CD4-positive, alpha-beta T cell treated with Interleukin-15 for 4 hours (primary cell): ENCODE data around the gene ADIPOR1.
"Not testable (repeated sequence)": the region's sequence is repeated elsewhere in the genome, so short reads cannot be mapped to it uniquely, and the experiment has no call there.

ENCODE experiments used
- DNase-seq: peaks from one replicate; pipeline ENCODE4 v3.0.0-alpha.2; 2020; ENCODE audit warnings: low spot score

The ADIPOR1 gene

DNA sequence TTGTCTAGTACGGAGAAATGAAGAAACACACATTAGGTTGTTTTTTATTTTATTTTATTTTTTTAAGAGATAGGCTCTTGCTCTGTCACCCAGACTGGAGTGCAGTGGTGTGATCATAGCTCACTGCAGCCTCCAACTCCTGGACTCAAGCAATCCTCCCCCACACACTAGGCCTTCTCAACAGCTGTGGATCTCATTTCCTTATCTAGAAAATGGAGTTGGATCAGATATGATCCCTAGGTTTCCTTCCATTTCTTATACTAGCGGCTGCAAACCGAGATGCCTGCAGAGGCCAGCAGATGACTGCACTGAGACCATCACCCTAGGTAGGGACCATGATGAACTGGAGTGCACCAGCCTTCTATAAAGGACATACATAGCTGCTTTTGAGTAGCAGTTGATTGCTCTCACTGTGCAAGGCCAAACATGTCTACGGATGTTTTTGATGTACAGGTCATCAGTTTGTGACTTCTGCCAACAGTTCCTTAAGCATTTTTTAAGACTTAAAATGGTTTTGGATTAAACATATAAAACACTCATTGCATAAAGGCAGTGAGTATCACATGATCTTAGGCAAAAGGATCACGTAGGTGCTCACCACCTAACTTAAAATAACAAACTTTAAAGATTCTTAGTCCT is 19.7 kb downstream of the ADIPOR1 start:
- no peak for DNase-seq

DNA sequence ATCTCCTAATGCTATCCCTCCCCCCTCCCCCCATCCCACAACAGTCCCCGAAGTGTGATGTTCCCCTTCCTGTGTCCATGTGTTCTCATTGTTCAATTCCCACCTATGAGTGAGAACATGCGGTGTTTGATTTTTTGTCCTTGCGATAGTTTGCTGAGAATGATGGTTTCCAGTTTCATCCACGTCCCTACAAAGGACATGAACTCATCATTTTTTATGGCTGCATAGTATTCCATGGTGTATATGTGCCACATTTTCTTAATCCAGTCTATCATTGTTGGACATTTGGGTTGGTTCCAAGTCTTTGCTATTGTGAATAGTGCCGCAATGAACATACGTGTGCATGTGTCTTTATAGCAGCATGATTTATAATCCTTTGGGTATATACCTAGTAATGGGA is 21.7 kb downstream of the ADIPOR1 start:
- not testable (repeated sequence) for DNase-seq

DNA sequence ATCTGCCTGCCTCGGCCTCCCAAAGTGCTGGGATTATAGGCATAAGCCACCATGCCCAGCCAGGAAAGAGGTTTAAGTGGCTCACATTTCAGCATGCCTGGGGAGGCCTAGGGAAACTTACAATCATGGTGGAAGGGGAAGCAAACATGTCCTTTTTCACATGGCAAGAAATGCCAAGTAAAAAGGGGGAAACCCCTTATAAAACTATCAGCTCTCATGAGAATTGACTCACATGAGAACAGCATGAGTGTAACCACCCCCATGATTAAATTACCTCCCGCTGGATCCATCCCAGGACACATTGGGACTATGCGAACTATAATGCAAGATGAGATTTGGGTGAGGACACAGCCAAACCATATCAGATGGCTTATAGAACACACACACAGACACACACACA is 22.3 kb downstream of the ADIPOR1 start:
- DNase-seq: no peak

DNA sequence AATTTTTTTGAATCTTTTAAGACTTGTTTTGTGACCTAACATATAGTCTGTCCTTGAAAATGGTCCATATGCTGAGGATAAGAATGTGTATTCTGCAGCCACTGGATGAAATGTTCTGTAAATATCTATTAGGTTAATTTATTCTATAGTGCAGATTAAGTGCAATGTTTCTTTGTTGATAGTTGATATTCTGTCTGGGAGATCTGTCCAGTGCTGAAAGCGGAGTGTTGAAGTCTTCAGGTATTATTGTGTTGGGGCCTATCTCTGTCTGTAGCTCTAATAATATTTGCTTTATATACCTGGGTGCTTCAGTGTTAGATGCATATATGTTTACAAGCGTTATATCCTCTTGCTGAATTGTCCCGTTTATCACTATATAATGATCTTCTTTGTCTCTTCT is 23.4 kb downstream of the ADIPOR1 start:
- no peak for DNase-seq

DNA sequence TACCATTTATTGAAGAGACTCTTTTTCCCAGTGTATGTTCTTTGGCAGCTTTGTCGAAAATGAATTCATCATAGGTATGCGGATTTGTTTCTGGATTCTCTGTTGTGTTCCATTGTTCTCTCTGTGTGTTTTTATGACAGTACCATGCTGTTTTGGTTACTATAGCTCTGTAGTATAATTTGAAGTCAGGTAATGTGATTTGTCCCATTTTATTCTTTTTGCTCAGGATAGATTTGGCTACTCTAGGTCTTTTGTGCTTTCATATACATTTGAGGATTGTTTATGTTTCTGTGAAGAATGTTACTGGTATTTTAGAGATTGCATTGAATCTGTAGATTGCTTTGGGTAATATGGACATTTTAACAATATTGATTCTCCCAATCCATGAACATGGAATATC is 25.6 kb downstream of the ADIPOR1 start:
- DNase-seq: no peak

DNA sequence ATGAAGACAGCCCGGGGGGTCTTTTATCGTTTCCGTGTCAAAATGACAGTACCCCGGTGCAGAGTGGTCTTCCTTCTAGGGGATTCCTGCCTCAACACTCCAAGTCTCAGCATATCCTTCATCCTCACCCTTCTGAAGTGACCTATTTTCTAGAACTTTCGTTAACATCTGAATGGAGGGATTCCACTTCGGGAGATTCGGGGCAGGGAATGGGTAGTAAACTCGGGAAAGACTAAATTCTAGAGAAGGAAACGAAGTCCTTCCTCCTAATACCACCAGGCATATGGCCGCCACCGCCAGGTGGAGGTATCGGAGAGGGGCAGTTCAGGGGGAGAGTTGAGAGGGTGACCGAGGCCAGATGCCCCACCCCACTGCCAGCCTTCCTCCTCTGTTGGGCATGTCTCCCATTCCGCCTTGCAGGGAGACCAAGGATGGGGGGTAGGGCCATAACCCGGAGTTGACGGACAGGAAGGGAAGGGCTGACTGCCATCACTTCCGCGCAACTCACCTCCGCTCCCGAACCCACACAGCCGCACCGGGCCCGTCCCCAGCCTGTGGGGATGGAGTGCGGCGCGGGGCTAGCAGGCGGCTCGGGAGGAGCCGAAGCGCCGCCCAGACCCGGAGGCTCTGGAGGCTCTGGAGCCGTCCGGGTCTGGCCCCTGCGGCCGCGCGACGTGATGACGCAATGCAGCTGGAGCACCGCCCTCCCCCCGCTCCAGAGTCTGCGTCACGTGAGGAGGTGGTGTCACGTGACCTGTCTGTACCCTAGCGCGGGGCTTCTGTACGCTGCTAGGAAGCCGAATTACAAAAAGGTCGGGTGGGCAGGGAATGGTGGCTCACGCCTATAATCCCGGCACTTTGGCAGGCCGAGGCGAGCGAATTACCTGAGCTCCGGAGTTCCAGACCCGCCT is 31.3 kb downstream of the ADIPOR1 start, which contains the start of gene KLHL12:
KLHL12 (minus strand) TSS at position 654 of the 911 bp plus-strand sequence. CDS start 2,072 bp downstream, outside the sequence.
- DNase-seq: peak; percentile 93

DNA sequence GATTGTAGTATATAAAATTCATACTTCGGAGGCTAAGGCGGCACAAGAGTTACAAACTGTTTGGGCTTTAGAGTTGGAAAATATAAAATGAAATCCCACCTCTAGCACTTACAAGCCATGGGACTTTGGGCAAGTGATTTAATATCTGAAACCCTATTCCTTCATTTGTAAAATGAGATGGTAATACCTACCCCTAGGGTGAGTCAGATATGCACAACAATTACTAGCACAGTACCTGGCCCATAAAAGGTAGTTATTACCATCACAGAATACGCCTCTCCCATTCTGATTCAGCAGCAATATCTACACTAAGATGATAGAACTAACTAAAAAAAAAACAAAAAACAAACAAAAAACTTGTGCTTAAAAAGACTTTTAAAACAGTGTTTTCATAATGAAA is 34.6 kb downstream of the ADIPOR1 start:
- no peak for DNase-seq

DNA sequence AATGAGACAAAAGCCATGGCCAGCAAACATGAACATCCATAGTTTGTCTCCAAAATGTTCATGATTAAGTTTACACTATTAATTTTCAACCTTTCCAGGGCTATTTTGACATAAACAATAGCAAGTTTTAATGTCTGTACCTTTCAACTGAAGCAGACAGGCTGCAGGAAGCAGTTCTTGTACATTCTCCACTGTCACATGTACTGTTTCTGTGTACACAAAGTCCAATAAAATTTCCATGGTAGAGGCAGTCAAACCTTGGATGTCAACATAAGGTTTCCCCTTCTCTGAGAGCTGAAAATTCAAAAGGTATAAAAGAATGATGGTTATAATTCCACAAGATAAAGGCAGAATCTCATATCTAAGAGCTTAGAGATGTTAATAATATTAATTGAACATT is 38.5 kb downstream of the ADIPOR1 start:
- no peak for DNase-seq

DNA sequence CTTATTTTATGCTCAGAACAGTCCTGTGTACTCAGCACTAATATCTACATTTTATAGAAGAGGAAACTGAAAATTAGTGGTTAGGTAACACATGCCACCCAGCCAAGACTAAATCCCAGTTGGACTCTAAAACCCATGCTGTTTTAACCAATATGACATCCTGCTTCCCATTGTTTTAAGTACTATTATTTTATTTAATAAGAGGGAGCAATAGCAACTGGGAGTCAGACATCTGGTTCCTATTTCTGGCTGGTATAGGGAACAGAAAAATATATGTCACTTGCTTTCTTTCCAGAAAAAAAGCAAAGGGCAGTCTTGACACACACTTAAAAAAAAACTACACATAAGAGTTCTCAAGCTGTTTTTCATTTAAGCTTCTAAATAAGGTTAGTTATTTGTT is 43.0 kb downstream of the ADIPOR1 start:
- no peak for DNase-seq

DNA sequence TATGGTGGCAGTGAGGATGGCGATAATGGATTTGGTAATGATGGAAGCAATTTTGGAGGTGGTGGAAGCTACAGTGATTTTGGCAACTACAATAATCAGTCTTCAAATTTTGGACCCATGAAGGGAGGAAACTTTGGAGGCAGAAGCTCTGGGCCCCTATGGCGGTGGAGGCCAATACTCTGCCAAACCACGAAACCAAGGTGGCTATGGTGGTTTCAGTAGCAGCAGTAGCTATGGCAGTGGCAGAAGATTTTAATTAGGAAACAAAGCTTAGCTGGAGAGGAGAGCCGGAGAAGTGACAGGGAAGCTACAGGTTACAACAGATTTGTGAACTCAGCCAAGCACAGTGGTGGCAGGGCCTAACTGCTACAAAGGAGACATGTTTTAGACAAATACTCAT is 45.6 kb downstream of the ADIPOR1 start:
- not testable (repeated sequence) for DNase-seq

DNA sequence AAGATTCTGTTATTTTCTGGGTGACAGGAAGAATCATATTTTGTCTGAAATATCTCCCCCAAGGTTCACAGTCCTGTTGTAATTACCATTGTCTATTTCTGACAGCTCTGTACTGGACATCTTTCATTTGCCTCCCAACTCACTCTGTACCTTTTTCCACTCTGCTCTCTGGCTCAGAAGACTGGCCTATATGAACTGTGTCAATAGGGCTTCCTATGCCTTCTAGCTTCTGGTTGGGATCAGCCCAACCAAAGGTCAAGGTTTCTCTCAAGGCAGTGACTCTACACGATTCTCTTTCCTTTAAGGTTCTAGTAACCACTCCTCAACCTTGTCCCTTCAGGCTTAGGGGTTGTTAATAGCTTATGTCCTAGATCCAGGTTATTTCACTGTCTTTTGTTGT is 48.6 kb downstream of the ADIPOR1 start:
- no peak for DNase-seq

DNA sequence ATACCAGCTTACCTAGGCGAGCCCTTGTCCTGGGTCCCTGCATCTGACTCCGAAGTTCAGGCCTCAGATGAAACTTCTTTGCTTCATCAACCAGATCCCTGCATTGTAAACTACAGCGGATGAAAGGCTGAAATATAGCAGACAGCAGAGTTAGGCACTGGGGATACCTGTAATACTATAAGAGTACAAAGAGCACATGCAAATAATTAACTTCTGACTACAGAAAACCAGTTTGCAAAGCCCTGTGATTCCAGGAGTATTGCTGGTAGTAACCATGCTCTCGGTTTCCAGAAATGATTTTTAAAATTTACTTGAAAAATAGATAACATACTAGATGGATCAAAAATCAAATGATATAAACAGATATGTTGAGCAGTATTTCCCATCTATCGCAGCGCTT is 49.1 kb downstream of the ADIPOR1 start:
- DNase-seq: no peak

DNA sequence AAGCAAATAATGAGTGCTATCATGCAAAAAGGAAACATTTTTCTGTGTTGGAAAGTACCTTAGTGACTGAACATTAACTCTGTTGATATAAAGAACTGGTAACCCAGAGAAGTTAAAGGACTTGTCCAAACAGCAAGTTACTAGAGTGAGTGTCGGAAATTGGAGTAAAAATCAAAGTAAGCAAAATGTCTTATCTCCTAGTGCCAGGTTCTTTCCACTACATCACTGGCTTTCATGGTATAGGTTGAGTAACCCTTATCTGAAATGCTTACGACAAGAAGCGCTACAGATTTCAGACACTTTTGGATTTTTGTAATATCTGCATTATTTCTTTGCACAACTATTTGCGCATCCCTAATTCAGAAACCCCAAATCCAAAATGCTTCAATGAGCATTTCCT is 52.8 kb downstream of the ADIPOR1 start:
- no peak for DNase-seq

DNA sequence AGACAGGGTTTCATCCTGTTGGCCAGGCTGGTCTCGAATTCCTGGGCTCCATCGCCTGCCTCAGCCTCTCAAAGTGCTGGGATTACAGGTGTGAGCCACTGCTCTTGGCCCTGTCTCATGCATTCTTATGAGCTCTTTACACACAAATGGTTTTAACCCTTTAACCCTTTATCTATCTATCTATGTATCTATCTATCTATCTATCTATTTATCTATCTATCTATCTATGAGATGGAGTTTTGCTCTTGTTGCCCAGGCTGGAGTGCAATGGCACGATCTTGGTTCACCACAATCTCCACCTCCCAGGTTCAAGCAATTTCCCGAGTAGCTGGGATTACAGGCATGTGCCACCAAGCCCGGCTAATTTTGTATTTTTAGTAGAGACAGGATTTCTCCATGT is 54.3 kb downstream of the ADIPOR1 start:
- not testable (repeated sequence) for DNase-seq

DNA sequence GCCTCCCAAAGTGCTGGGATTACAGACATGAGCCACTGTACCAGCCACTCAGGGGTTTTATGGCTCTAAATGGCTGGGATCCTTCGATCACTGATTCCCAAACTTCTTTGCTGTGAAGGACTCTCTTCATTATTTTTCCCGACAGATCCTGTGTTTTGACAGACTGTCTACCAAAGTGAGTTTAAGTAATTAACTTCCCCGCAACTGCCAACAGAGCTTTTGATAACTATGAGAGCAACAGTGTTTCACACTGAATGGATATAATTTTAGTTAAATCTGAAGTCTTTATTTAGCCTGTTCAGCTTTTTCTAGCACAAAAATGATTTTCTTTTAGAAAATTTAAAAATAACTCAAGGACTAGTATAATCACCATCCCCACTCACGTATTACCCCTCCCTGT is 56.6 kb downstream of the ADIPOR1 start:
- no peak for DNase-seq

DNA sequence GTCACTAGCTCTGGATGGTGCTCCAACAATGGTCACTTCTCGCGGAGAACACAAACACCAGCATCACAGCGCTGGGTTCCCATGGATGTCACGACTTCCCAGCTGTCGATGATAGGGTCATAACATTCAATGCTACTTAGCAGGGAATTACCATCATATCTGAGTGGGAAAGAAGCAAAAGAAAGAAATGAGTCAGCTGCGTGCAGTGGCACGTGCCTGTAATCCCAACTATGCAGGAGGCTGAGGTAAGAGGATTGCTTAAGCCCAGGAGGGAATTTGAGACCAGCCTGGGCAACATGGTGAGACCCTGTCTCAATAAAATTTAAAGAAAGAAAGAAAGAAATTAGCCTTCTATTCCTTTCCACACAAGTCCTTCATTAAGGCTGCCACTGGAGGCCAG is 65.6 kb downstream of the ADIPOR1 start:
- DNase-seq: no peak
